HG03571 (cell line): ENCODE measurements around the gene ERFE.

ENCODE experiments used
- ATAC-seq: cut with Tn5 transposase; IDR thresholded peaks from one replicate; pipeline ENCODE4 v1.9.1; 2021; ENCODE audit not compliant: unreplicated experiment

Gene ERFE

DNA sequence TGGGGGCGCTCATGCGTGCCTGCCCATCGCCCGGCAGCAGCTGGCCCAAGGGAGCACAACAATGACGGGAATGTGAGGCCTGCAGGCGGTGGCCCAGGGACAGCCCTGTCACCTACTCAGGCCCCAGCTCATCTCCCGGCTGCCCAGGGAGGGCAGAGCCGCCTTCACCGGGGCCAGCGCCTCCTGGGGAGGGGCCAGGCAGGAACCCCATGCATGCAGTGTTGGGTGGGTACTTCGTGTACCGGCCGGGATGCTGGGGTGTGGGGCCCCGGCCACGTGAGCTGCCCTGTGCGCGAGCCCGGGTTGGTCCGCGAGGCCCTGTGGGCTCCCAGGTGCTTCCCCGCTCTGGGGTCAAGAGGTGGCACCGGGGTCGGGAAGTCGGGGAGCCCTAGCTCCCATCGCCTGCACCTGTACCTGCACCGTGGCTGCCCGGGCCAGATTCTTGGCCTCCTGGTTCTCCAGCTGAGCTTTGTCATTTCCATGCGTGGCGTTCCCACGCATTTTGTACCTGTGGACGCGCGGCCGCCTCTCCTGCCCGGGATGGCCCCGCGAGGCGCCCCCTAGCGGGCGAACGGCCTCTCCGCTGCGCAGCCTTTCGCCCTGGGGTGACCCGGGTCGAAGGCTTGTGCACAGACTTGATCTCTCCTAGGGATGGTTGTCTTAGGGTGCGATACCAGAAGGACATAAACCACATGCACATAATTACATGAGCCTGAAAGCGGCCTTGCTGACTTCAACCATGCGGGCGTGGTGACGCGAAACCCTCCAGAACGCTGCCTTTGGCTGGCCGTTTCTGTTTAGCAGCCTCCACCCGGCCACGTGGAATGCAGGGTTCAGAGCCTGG lies 19.4 kb upstream of the ERFE start:
- ATAC-seq = no peak

DNA sequence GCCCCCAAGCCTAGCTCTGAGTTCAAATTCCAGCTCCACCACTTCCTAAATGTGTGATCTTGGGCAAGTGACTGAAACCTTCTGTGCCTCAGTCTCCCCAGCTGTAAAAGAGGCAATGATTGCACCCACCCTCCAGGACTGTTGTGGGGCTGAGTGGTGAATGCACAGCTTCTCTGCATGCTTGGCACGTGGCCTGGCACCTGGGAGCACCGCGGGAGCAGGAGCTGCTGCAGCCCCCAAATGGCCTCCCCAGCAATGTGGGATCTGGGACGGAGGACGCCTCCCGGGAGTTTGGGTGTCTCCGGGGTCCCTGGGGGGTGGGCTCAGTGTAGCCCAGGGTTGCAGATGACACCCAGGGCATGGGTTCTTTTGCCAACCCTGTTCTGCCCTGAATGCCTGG lies 18.7 kb upstream of the ERFE start:
- no peak for ATAC-seq

DNA sequence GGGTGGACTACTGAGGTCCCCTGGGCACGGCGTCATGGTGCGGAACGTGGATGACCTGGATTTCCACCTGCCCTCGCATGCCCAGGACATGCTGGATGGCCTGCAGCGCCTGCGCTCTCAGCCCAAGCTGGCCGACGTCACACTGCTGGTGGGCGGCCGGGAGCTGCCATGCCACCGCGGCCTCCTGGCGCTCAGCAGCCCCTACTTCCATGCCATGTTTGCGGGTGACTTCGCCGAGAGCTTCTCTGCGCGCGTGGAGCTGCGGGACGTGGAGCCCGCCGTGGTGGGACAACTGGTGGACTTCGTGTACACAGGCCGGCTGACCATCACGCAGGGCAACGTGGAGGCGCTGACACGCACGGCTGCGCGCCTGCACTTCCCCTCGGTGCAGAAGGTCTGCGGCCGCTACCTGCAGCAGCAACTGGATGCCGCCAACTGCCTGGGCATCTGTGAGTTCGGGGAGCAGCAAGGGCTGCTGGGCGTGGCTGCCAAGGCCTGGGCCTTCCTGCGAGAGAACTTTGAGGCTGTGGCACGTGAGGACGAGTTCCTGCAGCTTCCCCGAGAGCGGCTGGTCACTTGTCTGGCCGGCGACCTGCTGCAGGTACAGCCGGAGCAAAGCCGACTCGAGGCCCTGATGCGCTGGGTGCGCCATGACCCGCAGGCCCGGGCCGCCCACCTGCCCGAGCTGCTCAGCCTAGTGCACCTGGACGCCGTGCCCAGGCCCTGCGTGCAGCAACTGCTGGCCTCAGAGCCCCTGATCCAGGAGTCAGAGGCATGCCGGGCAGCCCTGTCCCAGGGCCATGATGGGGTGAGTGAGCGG lies 17.8 kb upstream of the ERFE start:
- no peak for ATAC-seq

DNA sequence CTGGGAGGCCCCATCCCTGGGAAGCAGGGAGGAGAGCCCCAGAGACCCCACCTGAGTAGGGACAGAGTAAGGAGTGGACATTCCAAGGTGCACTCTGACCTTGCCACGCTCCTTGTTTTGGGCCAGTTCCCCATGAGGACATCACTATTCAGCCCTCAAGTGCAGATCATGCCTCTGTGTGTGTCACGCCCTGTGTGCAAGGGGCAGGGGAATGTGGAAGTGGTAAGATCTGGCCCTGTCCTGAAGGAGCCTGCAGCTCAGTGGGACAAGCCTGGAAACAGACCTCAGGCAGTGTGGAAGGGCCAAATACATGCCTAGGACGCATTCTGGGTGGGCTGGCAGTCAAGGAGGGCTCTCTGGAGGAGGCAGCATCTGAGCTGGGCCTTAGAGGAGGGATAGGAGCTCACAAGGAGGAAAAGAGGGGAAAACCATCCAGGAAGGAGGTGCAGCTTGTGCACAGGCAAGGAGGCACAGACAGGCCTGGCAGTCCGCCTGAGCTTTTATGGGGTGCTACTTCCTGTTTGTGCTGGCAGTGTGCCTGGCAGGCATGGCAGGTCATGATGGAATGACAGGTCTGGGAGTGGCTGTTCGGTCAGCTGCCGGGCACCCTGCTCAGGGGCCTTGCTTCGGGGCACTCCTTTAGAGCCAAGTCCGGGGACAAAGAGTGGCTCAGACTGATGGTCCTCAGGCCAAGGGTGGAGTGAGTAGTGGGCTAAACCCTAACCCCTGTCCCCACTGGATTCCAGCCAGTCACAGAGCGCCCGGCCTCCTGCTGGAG lies 17.0 kb upstream of the ERFE start:
- no peak for ATAC-seq

DNA sequence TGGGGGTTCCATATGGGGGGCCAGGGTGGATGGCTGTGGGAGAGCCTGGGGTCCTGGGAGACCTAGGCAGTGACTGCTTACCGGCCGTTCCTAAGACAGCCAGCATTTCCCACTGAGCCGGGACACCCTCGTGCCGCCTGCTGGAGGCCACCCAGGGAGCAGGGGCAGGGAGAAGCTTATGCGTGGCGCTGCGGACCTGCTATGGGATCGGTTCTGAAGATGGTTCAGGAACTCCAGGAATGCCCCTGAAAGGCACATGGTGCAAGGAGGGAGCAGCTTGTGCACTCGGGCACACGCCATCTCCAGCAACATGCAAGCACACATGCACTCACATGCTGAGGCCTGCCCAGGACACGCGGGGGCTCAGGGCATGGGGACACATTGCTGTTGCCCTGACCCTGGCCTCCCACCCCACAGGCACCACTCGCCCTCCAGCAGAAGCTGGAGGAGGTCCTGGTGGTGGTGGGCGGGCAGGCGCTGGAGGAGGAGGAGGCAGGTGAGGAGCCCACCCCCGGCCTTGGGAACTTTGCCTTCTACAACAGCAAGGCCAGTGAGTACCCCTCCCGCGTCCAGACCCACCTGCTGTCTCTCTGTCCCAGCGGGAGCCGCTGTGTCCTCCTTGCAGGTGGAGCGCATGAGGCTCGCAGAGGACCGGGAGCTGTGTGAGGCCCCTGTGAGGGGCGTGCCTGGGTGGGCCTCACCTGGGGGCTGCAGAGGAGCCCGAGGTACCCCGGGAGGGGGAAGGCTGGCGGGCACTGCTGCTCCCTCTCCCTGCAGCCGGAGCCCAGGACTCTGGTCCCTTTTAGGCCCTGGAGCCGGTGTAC lies 16.2 kb upstream of the ERFE start:
- ATAC-seq = no peak

DNA sequence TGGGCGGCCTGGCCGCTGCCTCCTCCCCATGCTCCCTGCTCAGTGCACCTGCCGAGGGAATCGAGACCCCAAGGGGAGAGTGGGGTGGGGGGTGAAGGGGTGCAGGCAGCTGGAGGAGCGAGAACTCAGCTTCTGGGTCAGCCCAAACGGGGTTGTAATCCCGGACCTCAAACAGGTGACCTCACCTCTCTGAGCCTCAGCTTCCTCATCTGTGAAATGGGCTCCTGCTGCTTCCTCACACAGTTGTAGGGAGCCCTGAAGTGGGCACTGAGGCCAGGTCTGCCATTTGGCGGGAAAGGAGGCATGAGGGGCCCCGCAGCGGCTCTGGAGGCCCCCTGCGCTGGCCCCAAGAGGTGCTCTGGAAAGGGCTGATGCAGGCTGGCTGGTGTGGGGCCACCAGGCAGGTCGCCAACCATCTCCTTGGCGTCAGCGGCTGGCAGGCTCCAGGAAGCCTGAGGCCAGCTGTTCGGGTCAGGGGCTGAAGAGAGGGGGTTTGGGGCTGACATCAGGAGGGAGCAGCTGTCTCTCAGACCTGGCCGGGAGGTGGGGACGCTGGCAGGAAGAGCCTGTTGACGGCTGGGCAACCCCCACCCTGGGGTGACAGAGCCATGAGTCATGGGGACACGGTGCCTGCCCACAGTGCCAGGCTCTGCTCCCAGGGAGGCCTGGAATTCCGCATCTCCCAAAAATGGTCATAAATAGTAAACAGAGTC lies 15.4 kb upstream of the ERFE start:
- no peak for ATAC-seq

DNA sequence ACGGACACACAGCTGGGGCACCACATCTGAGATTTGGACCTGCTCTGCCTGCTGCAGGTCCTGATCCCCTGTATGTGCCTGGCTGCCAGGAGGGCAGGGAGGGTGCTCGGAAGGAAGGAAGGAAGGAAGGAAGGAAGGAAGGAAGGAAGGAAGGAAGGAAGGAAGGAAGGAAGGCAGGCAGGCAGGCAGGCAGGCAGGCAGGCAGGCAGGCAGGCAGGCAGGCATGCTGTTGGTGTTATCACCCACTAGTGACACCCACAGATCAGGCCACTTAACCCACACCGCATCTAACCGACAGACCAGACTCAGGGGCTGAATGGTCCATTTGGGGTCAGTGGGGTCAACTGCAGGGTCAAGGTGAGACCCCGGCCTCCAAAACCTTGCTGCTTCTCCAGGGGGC lies 14.5 kb upstream of the ERFE start:
- ATAC-seq = no peak

DNA sequence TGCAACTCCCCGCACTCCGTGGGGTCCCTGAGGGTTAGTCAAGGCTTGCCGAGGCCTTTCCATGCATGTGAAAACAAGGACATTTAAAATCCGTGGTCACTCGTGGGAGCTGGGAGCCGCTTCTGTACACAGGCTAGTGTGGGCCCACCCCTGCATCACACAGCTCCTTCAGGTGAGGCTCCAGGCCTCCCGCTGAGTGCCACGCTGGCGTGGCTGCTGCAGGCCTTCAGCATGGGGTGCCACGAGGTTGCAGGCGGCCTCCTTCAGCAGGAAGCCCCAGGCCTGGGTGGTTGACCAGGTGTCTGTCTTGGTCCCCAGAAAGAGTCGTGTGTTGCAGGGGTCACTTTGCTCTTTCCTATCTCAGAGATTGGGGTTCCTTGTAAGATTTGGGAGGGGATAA lies 13.7 kb upstream of the ERFE start:
- no peak for ATAC-seq

DNA sequence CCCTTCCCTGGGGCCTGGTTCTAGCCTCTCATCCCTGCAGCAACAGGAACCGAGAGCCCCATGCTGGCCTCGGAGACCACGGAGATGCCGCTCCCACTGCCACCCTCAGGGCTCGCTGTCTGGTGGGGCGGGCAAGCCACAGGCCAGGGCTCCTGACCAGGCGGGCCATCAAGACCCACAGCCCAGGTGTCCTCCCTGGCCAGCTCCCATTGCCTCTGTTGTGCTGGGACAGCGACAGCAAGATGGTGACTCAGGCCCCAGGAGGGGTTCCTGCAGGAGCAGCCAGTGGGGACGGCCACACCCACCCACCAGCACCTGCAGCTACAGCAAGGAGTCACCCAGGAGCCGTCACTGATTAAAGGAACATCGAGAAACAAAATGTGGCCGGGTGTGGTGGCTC lies 12.9 kb upstream of the ERFE start:
- ATAC-seq = no peak

DNA sequence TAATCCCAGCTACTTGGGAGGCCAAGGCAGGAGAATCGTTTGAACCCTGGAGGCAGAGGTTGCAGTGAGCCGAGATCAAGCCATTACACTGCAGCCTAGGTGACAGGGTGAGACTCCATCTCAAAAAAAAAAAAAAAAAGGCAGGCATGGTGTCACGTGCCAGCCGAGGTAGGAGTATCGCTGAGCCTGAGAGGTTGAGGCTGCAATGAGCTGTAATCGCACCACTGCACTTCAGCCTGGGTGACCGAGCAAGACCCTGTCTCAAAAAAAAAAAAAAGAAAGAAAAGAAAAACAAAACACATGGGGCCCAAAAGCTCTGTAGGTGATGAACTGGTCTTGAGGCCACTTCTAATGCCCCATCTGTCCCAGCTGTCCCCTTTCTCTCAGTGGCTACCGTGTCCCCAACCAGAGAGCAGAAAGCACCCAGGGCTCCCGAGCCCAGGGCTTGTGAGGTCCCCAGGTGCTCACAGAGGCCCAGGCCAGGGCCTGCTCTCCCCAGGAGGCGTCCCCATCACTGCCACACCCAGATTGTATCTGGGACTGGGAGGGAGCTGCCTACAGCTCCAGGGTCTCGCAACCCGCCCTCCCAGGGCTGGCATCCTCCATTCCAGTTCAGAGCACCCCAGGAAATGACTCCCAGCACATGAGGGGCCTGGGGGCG lies 11.8 kb upstream of the ERFE start:
- no peak for ATAC-seq

DNA sequence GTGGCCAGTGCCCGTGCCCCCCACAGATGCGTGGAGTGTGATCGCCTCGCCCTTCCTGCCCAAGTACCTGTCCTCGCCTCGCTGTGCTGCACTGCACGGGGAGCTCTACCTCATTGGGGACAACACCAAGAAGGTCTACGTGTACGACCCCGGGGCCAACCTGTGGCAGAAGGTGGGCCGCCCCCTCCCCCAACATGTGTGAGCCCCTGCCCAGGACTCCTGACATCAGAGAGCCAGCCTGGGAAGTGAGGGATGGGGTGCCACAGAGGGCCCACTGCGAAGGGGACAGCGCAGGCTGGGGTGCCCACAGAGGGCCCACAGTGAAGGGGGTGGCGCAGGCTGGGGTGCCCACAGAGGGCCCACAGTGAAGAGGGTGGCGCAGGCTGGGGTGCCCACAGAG lies 9.8 kb upstream of the ERFE start:
- ATAC-seq = no peak

DNA sequence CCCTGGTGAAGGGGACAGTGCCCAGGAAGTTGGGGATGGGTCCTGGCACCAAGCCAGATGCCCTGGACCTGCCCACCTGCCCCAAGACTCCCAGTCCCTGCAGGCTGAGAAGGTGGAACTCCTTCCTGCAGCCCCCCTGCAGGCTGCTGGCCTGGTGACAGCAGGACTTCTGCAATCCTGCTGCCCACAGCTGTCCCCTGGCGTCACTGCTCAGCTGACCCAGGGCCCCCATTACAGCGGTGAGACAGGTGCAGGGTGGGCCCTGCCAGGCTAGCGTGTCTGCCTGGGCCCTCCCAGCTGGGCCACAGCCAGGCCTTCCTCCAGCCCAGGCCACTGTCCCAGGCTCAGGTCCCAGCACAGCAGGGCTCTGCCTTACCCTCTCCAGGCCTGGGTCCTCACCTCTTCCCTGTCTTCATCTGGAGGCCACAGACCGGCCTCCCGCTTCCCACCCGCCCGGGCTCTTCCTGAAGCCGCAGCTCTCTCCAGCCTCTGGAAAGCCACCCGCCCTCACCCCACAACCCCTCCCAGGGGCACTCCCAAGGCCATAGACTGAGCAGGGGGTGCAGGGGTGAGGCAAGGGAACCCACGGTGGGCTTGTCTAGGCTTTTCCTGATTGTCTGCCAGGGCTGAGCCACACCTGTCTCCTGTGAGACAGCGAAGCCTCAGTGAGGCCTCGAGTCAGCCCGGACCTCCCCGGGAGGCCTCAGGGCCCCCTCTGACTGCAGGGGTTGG lies 8.8 kb upstream of the ERFE start:
- ATAC-seq = no peak

DNA sequence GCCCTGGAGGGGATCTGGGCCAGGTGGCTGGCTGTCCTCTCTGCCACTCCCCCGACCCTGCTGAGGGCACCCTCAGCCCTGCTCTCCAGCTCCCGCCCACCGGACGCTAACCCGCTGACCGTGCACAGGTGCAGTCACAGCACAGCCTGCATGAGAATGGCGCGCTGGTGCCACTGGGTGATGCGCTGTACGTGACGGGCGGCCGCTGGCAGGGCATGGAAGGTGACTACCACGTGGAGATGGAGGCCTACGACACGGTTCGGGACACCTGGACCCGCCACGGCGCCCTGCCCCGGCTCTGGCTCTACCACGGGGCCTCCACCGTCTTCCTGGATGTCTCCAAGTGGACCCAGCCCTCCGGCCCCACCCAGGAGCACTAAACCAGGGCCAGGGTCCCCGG lies 8.1 kb upstream of the ERFE start:
- no peak for ATAC-seq

DNA sequence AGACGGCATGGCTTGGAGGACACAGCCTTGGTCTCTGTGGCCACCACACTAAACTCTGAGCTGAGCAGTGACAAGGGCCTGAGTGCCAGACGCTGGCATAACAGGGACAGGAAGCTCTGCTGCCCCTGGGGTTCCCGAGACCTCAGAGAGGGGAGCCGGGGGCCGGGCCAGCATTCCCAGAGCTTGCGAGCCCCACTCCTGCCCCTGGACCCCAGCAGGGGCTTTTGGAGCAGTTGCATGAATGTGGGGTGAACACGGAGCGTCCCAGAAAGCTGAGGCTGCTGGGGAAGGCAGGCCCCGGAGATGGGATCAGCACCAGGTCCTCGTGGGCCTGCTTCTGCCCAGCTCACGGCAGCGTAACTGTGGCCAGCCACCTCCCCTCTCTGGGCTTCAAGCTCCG lies 7.6 kb upstream of the ERFE start:
- no peak for ATAC-seq

DNA sequence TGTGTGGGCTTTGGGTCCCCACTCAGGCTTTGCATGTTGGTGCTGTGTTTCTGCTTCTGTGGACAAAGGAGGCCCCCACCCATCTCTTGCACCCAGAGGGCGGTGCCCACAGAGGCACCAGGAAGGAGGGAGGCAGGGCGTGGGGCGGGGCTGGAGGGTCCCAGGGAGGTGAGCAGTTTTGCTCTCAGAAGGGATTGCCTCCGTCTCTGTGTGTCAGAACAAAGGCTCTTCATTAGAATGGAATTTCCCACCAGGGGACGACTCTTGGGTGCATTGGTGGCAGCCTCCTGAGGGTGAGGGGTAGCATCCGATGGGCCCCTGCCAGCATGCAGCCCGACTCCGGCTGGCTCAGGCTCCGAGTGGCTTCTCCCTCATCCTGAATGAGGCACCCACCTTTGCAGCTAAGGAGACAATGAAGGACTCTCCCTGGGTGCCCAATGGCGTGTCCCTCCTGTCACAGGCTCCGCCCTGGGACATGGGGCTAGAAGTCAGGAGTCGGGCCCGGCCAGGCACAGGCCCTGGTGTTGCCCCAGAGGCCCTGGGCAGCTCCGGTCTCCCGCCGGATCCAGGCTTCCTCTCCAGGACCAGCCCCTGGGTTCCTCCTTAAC lies 7.0 kb upstream of the ERFE start:
- ATAC-seq = no peak

DNA sequence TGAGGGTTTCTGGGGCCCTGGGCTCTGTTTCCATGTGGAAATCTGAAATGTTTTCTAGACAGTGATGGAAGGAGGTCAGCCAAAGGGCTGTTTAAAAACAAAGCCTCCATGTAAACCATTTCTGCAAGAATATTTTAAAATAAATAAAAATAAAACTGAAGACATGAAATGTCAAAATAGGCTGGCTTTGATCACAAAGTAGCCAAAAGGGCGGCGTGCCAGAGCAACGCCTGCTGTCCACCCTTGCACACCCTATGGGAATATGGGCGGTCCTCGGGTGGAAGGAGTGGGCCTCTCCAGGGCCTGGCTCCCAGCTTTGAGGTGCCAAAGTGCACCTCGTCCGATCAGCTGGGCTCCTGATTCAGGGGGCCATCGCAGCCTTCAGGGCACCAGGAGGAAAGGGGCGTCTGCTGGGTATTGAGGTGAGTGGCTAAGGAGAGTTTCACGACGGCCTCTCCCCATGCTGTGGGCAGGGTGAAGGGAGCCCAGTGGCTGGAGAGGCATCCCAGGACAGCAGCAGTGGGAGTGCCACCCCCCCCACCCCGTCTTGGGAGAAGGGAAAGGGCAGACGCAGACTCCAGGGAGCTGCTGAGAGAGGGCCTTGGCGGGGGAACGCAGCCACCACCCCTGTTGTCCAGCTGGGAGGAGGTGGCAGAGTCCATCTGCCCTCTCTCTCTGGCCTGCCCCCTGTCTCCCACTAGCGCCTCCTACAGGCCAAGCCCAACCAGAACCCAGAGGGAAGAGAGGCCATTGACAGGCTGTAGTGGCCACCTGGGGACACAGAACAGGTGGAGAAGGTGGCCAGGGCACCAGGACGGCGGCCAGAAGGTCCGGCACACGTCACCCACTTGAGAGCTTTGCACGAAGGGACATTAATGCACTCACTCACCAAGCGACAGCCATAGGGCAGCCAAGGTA lies 5.7 kb upstream of the ERFE start:
- no peak for ATAC-seq

DNA sequence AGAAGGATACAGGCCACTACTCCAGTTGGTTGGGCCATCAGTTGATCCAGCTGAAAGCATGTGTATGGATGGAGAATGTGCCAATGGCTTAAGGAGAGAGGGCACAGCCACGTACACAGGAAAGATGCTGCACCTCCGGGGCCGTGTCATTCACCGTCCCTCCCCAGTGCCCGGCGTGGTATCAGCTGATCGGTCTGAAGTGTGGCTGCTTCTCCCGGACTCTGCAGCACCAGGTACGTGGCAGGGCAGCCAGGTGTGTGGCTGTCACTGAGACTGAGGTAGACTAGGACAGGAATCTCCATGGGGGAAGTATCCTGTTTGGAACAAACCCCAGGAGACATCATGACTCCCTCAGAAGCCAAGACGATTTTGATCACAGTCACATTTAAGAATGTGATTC lies 4.2 kb upstream of the ERFE start:
- no peak for ATAC-seq
